NCI-H2029 (cell line): ENCODE measurements around the gene ADAMTS4.
A peak's percentile ranks its signal among the peaks of the same experiment; 100 is the strongest.

Experiments used
- DNase-seq: peaks from one replicate; lab custom pipeline; 2025; lab: John Stamatoyannopoulos, UW

Gene ADAMTS4

GRCh38 chr1:161153682-161154337, 45.0 kb downstream of the ADAMTS4 start, which contains the start of gene UFC1:
Gene UFC1 (plus strand): TSS chr1:161153978. CDS start chr1:161153998, 20 bp downstream.
- DNase-seq = peak; percentile 90

GRCh38 chr1:161153176-161153575, 45.7 kb downstream of the ADAMTS4 start:
- DNase-seq = no peak

GRCh38 chr1:161145832-161146231, 53.0 kb downstream of the ADAMTS4 start:
- DNase-seq = no peak

GRCh38 chr1:161140755-161141400, 58.0 kb downstream of the ADAMTS4 start:
- no peak for DNase-seq

- DNase-seq = no peak
Observed at GRCh38 chr1:161139766-161140165, 59.1 kb downstream of the ADAMTS4 start.

GRCh38 chr1:161138431-161138830, 60.4 kb downstream of the ADAMTS4 start:
- DNase-seq = no peak

- DNase-seq = no peak
Observed at GRCh38 chr1:161137881-161138280, 61.0 kb downstream of the ADAMTS4 start.
